ENCODE results near the gene RILPL2.
"Not testable (repeated sequence)": the region's sequence is repeated elsewhere in the genome, so short reads cannot be mapped to it uniquely, and the experiment has no call there.

The RILPL2 gene

DNA sequence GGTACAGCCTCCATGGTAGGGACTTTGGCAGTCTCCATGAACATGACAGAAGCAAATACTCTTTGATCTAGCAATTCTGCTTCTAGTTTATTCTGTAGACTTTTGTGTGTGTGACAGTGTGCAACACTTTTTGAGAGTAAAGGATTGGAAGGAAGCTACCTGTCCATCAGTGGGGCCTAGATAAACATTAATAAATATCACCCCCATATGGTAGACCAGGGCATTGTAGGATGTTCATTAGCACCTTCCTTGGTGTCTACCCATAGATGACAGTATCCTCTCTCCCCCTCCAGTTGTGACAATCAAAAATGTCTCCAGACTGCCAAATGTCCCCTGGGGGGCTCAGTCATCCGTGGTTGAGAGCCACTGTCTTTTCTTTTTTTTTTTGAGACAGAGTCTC, 32.3 kb upstream of the RILPL2 start:
- H3K9ac ChIP-seq (ENCODE audit: low read depth, low read length): no peak overlapping the region
- H3K4me1 ChIP-seq (ENCODE audit: insufficient read depth, low read length): no peaks in the 10 kb centered on the region
- no peaks in the 10 kb centered on the region; the same call in 1 of the 2 replicates for H3K36me3 ChIP-seq (ENCODE audit: insufficient read depth, low read length)

DNA sequence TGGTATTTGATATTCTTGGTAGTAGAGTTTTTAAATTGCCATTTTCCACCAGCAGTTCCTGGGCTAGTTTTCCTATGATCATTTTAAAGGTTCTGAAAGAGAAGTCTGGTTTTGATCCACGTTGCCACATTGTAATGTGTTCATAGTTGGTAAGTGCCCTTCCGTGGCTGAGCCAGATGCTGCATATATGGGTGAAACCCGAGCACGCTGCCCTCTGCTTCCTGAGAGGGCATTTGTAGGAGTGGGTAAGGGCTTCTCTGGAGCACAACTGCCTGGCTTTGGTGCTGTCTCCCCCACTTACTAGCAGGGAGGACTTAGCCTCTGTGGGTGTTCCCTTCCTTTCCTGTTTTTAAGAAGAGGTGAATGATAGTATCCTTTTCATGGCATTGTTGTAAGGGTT, 28.6 kb upstream of the RILPL2 start:
- no peaks in the 10 kb centered on the region for H3K4me1 ChIP-seq (ENCODE audit: insufficient read depth, low read length)
- no peak overlapping the region for H3K9ac ChIP-seq (ENCODE audit: low read depth, low read length)
- H3K9me3 ChIP-seq (ENCODE audit: control insufficient read depth, insufficient read depth, low read length): no peaks in the 10 kb centered on the region
- H3K36me3 ChIP-seq (ENCODE audit: insufficient read depth, low read length): no peaks in the 10 kb centered on the region

More for the DNA sequence above, 32.3 kb upstream of the RILPL2 start:
- H3K9me3 ChIP-seq (ENCODE audit: control insufficient read depth, insufficient read depth, low read length): no peaks in the 10 kb centered on the region

DNA sequence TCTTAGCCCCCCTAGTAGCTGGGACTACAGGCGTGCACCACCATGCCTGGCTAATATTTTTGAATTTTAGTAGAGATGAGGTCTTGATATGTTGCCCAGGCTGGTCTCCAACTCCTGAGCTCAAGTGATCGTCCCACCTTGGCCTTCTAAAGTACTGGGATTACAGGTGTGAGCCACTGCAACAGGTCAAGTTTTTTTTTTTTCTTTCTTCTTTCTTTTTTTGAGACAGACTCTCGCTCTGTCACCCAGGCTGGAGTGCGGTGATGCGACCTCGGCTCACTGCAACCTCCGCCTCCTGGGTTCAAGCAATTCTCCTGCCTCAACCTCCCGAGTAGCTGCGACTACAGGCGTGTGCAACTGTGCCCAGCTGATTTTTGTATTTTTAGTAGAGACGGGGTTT, 26.7 kb upstream of the RILPL2 start:
- not testable (repeated sequence) for H3K9me3 ChIP-seq (ENCODE audit: control insufficient read depth, insufficient read depth, low read length); H3K9ac ChIP-seq (ENCODE audit: low read depth, low read length); H3K4me1 ChIP-seq (ENCODE audit: insufficient read depth, low read length); H3K36me3 ChIP-seq (ENCODE audit: insufficient read depth, low read length)

DNA sequence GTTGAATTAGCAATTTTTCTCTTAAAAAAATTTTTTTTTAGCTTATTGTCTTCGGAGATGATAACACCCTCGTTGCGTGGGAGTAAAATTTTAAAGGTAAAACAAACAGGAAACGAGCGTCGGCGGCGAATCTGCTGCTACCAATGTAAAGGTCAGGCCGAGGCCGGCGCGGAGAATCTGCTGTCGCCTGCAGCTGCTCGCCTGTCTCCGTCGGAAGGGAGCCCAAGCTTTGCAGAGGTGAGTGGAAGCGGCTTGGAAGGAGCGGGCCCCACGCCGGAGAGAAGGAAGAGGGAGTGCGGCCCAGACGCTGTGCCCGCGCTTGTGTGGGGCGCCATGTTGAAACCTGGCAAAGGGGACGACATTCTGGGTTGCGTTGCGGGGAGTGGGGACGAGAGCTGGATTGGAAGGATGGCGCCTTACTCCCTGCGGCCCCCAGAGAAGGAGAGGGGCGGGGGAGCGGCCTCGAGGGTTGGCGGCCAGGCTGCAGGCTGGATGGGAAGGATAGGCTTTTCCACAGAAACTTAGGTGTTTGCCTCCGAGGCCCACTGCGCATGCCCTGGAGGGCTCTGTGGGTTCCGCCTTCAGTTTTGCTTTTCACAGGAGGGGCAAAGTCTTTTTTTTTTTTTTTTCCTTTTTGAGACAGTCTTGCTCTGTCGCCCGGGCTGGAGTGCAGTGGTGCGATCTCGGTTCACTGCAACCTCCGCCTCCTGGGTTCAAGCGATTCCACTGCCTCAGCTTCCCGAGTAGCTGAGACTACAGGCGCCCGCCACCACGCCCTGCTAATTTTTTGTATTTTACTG, 21.7 kb upstream of the RILPL2 start, which contains the start of gene SNRNP35:
Gene SNRNP35 (plus strand): TSS at position 160 of the 800 bp plus-strand sequence. CDS start 7,402 bp downstream, outside the sequence.
- peak within 1 kb of the TSS; percentile 87 for H3K9ac ChIP-seq (ENCODE audit: low read depth, low read length)
- H3K4me1 ChIP-seq (ENCODE audit: insufficient read depth, low read length): no peaks in the 10 kb centered on the region
- no peaks in the 10 kb centered on the region for H3K36me3 ChIP-seq (ENCODE audit: insufficient read depth, low read length)
- H3K9me3 ChIP-seq (ENCODE audit: control insufficient read depth, insufficient read depth, low read length): no peaks in the 10 kb centered on the region

DNA sequence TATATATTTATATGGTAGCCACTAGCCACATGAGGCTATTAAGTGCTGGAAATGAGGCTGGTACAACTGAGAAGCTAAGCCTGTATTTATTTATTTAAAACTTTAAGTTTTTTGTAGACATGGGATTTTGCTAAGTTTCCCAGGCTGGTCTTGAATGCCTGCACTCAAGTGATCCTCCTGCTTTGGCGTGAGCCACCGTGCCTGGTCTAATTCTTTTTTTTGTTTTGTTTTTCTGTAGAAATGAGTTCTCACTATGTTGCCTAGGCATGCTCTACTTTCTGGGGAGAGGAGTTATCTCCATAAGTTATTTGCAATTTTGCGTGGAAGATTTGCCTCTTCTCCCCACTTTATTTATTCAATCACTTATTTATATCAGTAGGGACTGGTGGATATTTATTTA, 16.7 kb upstream of the RILPL2 start:
- no peaks in the 10 kb centered on the region for H3K4me1 ChIP-seq (ENCODE audit: insufficient read depth, low read length)
- no peaks in the 10 kb centered on the region for H3K9me3 ChIP-seq (ENCODE audit: control insufficient read depth, insufficient read depth, low read length)
- no peaks in the 10 kb centered on the region for H3K36me3 ChIP-seq (ENCODE audit: insufficient read depth, low read length)
- no peak overlapping the region for H3K9ac ChIP-seq (ENCODE audit: low read depth, low read length)

DNA sequence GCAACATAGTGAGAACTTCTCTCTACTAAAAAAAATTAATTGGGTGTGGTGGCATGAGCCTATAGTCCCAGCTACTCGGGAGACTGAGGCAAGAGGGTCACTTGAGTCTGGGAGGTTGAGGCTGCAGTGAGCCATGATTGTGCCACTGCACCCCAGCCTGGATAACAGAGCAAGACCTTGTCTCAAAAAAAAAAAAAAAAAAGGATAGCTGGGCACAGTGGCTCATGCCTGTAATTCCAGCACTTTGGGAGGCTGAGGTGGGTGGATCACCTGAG, 15.7 kb upstream of the RILPL2 start:
- not testable (repeated sequence) for H3K4me1 ChIP-seq (ENCODE audit: insufficient read depth, low read length); H3K36me3 ChIP-seq (ENCODE audit: insufficient read depth, low read length); H3K9me3 ChIP-seq (ENCODE audit: control insufficient read depth, insufficient read depth, low read length); H3K9ac ChIP-seq (ENCODE audit: low read depth, low read length)

DNA sequence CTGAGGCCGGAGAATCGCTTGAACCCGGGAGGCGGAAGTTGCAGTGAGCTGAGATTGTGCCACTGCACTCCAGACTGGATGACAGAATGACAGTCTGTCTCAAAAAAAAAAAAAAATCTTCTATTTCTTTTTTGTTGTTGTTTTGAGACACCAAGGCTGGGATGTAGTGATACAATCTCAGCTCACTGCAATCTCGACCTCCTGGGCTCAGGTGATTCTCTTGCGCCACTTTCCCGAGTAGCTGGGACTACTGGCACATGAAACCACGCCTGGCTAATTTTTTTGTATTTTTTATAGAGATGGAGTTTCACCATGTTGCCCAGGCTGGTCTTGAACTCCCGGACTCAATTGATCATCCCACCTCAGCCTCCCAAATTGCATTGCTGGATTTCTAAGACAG, 14.2 kb upstream of the RILPL2 start:
- H3K4me1 ChIP-seq (ENCODE audit: insufficient read depth, low read length): peaks cover 9% of the 10 kb centered on the region; the same call in 1 of the 2 replicates
- H3K9me3 ChIP-seq (ENCODE audit: control insufficient read depth, insufficient read depth, low read length): no peaks in the 10 kb centered on the region

DNA sequence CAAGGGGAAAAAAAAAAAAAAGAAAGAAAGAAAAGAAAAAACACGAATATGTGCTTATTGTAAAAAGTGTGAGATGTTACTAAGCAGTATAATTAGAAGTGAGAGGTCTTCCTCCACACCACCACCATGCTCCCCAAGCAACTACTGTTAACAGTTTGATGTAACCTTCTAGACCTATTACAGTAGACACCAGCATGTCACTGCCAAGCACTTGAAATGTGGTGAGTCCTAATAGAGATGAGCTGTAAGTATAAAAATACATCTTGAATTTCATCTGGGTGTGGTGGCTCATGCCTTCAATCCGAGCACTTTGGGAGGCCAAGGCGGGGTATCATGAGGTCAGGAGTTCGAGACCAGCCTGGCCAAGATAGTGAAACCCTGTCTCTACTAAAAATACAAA, 13.4 kb upstream of the RILPL2 start:
- Histone ChIP-seq H3K4me1 (ENCODE audit: insufficient read depth, low read length) (peaks cover 10% of the 10 kb centered on the region; the same call in 1 of the 2 replicates), H3K9ac (ENCODE audit: low read depth, low read length) (no peak overlapping the region), H3K9me3 (ENCODE audit: control insufficient read depth, insufficient read depth, low read length) (no peaks in the 10 kb centered on the region), H3K36me3 (ENCODE audit: insufficient read depth, low read length) (no peaks in the 10 kb centered on the region)

More for the DNA sequence above, 14.2 kb upstream of the RILPL2 start:
- Histone ChIP-seq H3K9ac (ENCODE audit: low read depth, low read length) (no peak overlapping the region), H3K36me3 (ENCODE audit: insufficient read depth, low read length) (no peaks in the 10 kb centered on the region)

DNA sequence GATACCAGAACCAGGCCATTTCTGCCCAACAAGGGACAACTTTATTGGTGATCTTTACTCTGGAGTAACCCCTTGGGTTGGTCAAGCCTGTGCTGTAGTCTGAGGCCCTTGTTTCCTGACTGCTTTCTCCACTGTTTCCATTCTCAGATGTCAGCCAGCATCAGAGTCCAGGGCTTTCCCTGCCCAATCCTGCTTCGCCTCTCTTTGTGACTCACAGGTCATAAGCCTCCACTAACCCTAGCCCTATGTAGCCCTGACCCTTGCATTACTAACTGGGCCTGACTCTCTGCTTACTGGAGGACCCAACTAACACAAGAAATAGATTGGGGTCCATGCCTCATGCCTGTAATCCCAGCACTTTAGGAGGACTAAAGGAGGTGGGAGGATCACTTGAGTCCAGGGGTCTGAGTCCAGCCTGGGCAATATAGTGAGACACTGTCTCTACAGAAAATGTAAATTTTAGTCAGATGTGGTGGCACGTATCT, 12.8 kb upstream of the RILPL2 start:
- H3K36me3 ChIP-seq (ENCODE audit: insufficient read depth, low read length): no peaks in the 10 kb centered on the region
- H3K4me1 ChIP-seq (ENCODE audit: insufficient read depth, low read length): peaks cover 10% of the 10 kb centered on the region; the same call in 1 of the 2 replicates
- no peaks in the 10 kb centered on the region for H3K9me3 ChIP-seq (ENCODE audit: control insufficient read depth, insufficient read depth, low read length)
- no peak overlapping the region for H3K9ac ChIP-seq (ENCODE audit: low read depth, low read length)

DNA sequence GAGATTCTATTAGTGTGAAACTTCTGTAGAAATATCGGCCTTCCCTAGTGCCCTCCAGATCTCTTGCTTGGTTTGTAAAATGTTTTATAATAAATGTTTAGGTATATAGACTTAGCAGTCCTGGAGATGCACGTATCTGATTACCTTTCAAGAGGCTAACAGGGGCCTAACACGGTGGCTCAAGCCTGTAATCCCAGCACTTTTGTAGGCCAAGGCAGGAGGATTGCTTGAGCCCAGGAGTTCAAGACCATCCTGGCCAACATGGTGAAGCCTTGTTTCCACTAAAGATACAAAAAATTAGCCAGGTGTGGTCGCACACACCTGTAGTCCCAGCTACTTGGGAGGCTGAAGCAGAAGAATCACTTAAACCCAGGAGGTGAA, 9.8 kb upstream of the RILPL2 start:
- H3K36me3 ChIP-seq (ENCODE audit: insufficient read depth, low read length): no peaks in the 10 kb centered on the region
- H3K4me1 ChIP-seq (ENCODE audit: insufficient read depth, low read length): peaks cover 10% of the 10 kb centered on the region; the same call in 1 of the 2 replicates
- H3K9ac ChIP-seq (ENCODE audit: low read depth, low read length): no peak overlapping the region
- H3K9me3 ChIP-seq (ENCODE audit: control insufficient read depth, insufficient read depth, low read length): no peaks in the 10 kb centered on the region

DNA sequence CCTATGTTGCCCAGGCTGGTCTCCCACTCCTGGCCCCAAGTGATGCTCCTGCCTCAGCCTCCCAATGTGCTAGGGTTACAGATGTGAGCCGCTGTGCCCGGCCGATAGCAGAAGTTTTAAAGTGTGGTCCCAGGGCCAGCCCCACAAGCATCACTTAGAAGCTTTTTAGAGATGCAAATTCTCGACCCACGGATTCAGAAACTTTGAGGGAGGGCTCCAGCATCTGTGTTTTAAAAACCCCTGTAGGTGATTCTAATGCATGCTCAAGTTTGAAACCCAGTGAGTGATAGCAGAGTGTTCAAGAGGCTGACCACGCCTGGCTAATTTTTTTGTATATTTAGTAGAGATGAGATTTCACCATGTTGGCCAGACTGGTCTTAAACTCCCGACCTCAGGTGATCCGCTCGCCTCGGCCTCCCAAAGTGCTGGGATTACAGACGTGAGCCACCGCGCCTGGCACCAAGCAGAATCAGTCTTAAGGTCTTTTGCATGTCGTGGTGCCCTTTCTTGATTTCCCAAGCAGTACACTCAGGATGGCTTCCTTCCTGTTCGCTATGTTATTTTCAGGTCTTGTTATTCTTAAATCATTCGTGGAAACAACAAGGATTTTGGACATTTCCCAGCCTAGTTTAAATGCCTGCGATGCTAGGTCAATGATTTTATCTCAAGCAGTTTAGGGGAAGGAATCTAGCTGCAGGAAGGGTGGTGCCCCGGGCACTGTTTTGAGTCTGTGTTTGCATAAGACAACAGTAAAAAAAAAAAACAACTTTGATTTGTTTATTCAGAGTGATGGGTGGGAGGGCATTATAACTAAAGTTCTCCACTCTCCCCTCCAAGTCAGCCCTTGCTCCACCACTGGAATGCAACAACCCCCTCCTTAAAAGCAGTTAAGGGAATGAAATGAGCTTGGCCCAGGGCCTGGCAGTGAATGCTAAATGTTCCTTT, 9.2 kb upstream of the RILPL2 start:
- no peaks in the 10 kb centered on the region for H3K36me3 ChIP-seq (ENCODE audit: insufficient read depth, low read length)
- H3K4me1 ChIP-seq (ENCODE audit: insufficient read depth, low read length): peaks cover 10% of the 10 kb centered on the region; the same call in 1 of the 2 replicates
- no peak overlapping the region for H3K9ac ChIP-seq (ENCODE audit: low read depth, low read length)
- H3K9me3 ChIP-seq (ENCODE audit: control insufficient read depth, insufficient read depth, low read length): no peaks in the 10 kb centered on the region

DNA sequence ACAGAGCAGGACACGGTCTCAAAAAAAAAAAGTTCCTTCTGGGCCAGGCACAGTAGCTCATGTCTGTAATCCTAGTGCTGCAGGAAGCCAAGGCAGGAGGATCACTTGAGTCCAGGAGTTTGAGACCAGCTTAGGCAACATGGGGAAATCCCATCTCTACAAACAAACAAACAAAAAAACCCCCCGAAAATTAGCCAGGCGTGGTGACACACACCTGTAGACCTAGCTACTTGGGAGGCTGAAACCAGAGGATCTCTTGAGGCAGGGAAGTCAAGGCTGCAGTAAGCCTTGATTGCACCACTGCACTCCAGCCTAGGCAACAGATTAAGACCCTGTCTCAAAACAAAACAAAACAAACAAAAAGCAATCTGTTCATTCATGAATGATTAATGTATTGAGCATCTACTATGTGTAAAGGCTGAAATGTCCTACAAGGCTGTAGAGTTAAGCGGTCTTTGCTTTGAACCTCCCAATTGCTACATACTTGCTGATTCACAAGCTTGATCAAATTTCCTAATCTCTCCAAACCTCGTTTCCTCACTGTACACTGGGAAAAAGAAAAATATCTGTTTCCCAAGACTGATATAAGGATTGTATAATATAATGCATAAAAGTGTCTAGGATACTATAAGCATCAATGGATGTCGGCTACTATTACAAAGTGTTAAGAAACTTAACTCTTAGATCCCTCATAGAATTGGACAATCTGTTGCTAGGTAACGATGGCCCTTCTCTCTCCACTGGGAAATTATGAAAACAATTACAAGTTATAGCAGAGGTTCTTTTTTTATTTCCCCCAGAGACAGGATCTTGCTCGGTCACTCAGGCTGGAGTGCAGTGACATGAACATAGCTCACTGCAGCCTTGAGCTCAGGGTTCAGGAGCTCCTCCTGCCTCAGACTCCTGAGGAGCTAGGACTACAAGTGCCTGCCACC, 7.9 kb upstream of the RILPL2 start:
- no peaks in the 10 kb centered on the region for H3K36me3 ChIP-seq (ENCODE audit: insufficient read depth, low read length)
- no peaks in the 10 kb centered on the region for H3K9me3 ChIP-seq (ENCODE audit: control insufficient read depth, insufficient read depth, low read length)
- peaks cover 10% of the 10 kb centered on the region; the same call in 1 of the 2 replicates for H3K4me1 ChIP-seq (ENCODE audit: insufficient read depth, low read length)
- H3K9ac ChIP-seq (ENCODE audit: low read depth, low read length): no peak overlapping the region

DNA sequence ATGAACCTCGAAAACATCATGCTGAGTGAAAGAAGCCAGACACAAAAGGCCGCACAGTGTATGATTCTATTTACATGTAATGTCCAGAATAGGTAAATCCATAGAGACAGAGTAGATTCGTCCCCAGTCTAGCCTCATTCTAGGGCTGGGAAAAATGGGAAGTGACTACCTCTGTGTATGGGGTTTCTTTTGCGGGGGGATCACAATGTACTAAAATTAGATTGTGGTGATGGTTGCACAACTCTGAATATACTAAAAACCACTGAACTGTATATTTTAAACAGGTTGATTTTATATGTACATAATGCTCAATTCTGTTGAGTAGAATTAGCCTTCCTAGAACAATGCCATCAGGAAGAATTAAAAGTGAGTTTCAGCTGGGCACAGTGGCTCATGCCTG, 6.3 kb upstream of the RILPL2 start:
- H3K9me3 ChIP-seq (ENCODE audit: control insufficient read depth, insufficient read depth, low read length): no peaks in the 10 kb centered on the region
- H3K36me3 ChIP-seq (ENCODE audit: insufficient read depth, low read length): no peaks in the 10 kb centered on the region
- no peak overlapping the region for H3K9ac ChIP-seq (ENCODE audit: low read depth, low read length)
- H3K4me1 ChIP-seq (ENCODE audit: insufficient read depth, low read length): peaks cover 10% of the 10 kb centered on the region; the same call in 1 of the 2 replicates
